Mucosa of stomach (tissue), 1 donor: ENCODE measurements around the gene SNRNP70.

ENCODE experiments used
- H3K27me3 ChIP-seq: one replicate; pipeline ENCODE4 v1.7.0; 2013; ENCODE audit warnings: mild to moderate bottlenecking, low read length; ENCODE audit not compliant: control insufficient read depth, insufficient read depth
- H3K36me3 ChIP-seq: one replicate; pipeline ENCODE4 v1.7.0; 2013; ENCODE audit warnings: low read length; ENCODE audit not compliant: control insufficient read depth, insufficient read depth
- H3K4me1 ChIP-seq: one replicate; pipeline ENCODE4 v1.7.0; 2013; ENCODE audit warnings: mild to moderate bottlenecking, low read length; ENCODE audit not compliant: control insufficient read depth, insufficient read depth
- H3K4me3 ChIP-seq: one replicate; pipeline ENCODE4 v1.7.0; 2013; ENCODE audit warnings: low read length
- H3K9ac ChIP-seq: one replicate; pipeline ENCODE4 v1.7.0; 2013; ENCODE audit warnings: mild to moderate bottlenecking, low read length, moderate library complexity
- H3K9me3 ChIP-seq: one replicate; pipeline ENCODE4 v1.7.0; 2013; ENCODE audit warnings: mild to moderate bottlenecking, low read length, moderate library complexity; ENCODE audit not compliant: control insufficient read depth
- donor health status: Pancreatic carcinoma.

The SNRNP70 gene

DNA sequence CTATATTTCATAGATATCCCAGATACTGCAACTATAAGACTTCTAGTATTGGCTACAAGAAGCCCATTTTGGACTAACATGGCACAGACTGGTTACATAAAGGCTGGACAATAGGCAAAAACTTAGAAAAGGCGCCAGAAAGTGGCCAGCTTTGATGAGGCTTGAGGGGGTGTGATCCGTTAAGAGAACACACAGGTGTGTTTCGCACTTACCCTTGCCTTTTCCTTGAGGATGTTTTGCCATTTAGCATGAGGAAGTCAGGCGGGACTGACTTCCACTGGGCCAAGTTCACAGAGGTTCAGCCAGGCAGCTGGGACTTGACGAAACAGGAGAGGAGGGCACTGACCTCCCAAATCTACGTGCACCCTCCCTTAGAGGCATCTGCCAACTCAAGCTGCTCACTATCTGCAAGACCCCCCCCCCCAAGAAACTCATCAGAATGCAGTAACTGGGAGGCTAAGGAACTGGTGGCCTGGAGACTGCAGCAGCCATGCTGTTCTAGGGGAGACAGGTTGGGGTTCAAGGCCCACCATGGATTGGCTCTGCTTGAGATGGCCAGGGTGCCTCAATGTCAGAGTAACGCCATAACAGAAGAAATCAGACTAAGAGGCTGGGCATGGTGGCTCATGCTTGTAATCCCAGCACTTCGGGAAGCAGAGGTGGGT is 24.4 kb downstream of the SNRNP70 start:
- no peak overlapping the region for H3K9ac ChIP-seq
- no peak overlapping the region for H3K4me3 ChIP-seq
- H3K27me3 ChIP-seq = no peaks in the 10 kb centered on the region
- H3K4me1 ChIP-seq = peaks cover 5% of the 10 kb centered on the region
- no peaks in the 10 kb centered on the region for H3K9me3 ChIP-seq
- peaks cover 19% of the 10 kb centered on the region for H3K36me3 ChIP-seq

DNA sequence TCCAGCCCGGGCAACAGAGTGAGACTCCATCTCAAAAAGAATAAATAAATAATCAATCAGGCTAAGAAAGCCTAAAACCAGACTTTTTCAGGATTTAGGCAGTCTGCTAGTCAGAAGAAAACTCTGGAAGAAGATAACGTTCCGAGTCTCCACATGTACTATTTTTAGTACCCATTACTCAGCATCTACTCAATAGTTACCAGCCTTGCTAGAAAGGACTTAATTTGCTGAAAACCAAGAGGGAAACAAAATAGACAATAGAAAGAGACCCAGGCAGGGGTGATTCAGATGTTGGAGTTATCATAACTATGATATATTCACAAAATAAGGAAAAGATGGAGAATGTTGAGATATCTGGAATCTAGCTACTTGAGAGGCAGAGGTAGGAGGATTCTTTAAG is 25.3 kb downstream of the SNRNP70 start:
- Histone ChIP-seq H3K27me3 (no peaks in the 10 kb centered on the region), H3K4me3 (no peak overlapping the region), H3K4me1 (peaks cover 9% of the 10 kb centered on the region), H3K9ac (no peak overlapping the region), H3K9me3 (no peaks in the 10 kb centered on the region), H3K36me3 (peaks cover 16% of the 10 kb centered on the region)

- Histone ChIP-seq H3K9me3 (no peaks in the 10 kb centered on the region), H3K4me1 (peaks cover 9% of the 10 kb centered on the region), H3K4me3 (no peak overlapping the region), H3K9ac (no peak overlapping the region), H3K36me3 (peaks cover 16% of the 10 kb centered on the region), H3K27me3 (no peaks in the 10 kb centered on the region)
These were observed 26.2 kb downstream of the SNRNP70 start for GRCh38 chr19:49111218-49111998.

GRCh38 chr19:49113762-49114629 is 28.7 kb downstream of the SNRNP70 start, which contains the start of gene LIN7B:
LIN7B (plus strand) TSS chr19:49114370; CDS start chr19:49114405, 35 bp downstream.
- Histone ChIP-seq H3K36me3 (peaks cover 3% of the 10 kb centered on the region), H3K4me3 (peak within 1 kb of the TSS; percentile 40), H3K4me1 (peaks cover 19% of the 10 kb centered on the region), H3K27me3 (no peaks in the 10 kb centered on the region), H3K9ac (peak within 1 kb of the TSS; percentile 49), H3K9me3 (no peaks in the 10 kb centered on the region)

GRCh38 chr19:49114630-49115363 is 29.5 kb downstream of the SNRNP70 start:
- Histone ChIP-seq H3K9me3 (no peaks in the 10 kb centered on the region), H3K36me3 (no peaks in the 10 kb centered on the region), H3K4me3 (peak overlapping the region; percentile 28), H3K27me3 (no peaks in the 10 kb centered on the region), H3K9ac (peak overlapping the region; percentile 41), H3K4me1 (peaks cover 22% of the 10 kb centered on the region)

GRCh38 chr19:49116544-49116943 is 31.3 kb downstream of the SNRNP70 start:
- Histone ChIP-seq H3K36me3 (no peaks in the 10 kb centered on the region), H3K9me3 (no peaks in the 10 kb centered on the region), H3K9ac (no peak overlapping the region), H3K4me3 (no peak overlapping the region), H3K27me3 (peaks cover 8% of the 10 kb centered on the region), H3K4me1 (peaks cover 30% of the 10 kb centered on the region)

DNA sequence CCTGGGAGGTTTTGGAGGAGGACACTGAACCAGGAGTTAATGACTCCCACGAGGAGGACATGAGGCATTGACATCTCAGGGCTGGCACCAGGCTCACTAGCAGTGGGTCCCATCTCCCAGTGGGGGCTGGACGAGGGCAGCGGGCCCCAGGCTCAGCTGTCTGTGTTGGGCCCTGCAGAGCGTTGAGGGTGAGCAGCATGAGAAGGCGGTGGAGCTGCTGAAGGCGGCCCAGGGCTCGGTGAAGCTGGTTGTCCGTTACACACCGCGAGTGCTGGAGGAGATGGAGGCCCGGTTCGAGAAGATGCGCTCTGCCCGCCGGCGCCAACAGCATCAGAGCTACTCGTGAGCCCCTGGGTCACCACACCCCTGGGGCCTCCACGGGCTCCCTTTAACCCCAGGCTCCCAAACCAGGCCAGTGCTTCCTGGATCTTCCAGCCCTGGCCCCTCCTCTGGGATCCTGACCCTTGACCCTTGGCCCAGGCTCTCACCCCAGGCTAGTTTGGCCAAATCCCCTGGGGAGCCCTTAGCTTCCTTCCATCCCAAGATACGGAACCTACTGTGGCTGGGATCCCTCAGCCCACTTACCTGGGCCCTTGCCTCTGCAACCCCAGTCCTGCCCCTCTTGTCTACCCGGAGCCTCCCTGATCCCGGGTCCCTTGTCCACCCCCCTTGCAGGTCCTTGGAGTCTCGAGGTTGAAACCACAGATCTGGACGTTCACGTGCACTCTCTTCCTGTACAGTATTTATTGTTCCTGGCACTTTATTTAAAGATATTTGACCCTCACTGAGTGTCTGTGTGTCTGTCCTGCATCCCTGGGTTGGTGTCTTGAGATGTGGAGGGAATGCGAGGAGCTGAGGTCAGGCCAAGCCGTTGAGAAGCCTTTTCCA is 32.7 kb downstream of the SNRNP70 start:
- H3K4me1 ChIP-seq = peaks cover 30% of the 10 kb centered on the region
- peak overlapping the region; percentile 5 for H3K4me3 ChIP-seq
- peak overlapping the region; percentile 82 for H3K9ac ChIP-seq
- peaks cover 8% of the 10 kb centered on the region for H3K27me3 ChIP-seq
- H3K36me3 ChIP-seq = no peaks in the 10 kb centered on the region
- H3K9me3 ChIP-seq = no peaks in the 10 kb centered on the region

GRCh38 chr19:49118565-49119410 is 33.5 kb downstream of the SNRNP70 start, which contains the start of gene C19orf73:
C19orf73 (minus strand) TSS chr19:49119143; CDS start chr19:49119022, 121 bp downstream.
- H3K27me3 ChIP-seq = peaks cover 8% of the 10 kb centered on the region

GRCh38 chr19:49119411-49120324 is 34.4 kb downstream of the SNRNP70 start, which contains the start of gene PPFIA3:
PPFIA3 (plus strand) TSS chr19:49119544; CDS start chr19:49127874, 8,330 bp downstream.
- peaks cover 26% of the 10 kb centered on the region for H3K4me1 ChIP-seq
- H3K36me3 ChIP-seq = no peaks in the 10 kb centered on the region
- H3K9me3 ChIP-seq = no peaks in the 10 kb centered on the region
- H3K4me3 ChIP-seq = peak within 1 kb of the TSS; percentile 5
- H3K9ac ChIP-seq = peak within 1 kb of the TSS; percentile 82
- H3K27me3 ChIP-seq = peaks cover 8% of the 10 kb centered on the region

More at GRCh38 chr19:49118565-49119410, 33.5 kb downstream of the SNRNP70 start, which contains the start of gene C19orf73:
- H3K9me3 ChIP-seq = no peaks in the 10 kb centered on the region
- H3K4me1 ChIP-seq = peaks cover 28% of the 10 kb centered on the region
- peak within 1 kb of the TSS; percentile 82 for H3K9ac ChIP-seq
- H3K4me3 ChIP-seq = peak within 1 kb of the TSS; percentile 5
- no peaks in the 10 kb centered on the region for H3K36me3 ChIP-seq
